ENCODE data around the gene TMIGD1.

TMIGD1 gene

DNA sequence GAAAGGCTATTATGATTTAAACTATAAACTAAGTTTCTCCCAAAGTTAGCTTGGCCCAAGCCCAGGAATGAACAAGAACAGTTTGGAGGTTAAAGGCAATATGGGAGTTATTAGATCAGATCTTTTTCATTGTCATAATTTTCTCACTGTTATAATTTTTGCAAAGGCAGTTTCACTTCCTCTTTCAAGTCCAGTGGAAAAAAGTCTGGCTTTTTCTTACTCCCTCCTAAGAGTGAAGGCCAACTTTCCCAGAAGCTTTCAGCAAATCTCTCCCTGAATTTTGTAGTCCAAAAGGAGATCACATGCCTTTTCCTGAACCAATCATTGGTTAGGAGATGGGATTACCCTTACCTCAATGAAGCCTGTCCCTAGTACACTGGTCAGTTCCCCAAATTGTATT lies 33.0 kb downstream of the TMIGD1 start:
- TF ChIP-seq SPI1 (IDR thresholded peaks at IDR 0.05; ENCODE audit: low read depth, low read length) (peak; percentile 97), POLR2A (IDR thresholded peaks at IDR 0.05; ENCODE audit: low read depth, low read length) (no peak), POU2F2 (IDR thresholded peaks at IDR 0.05; ENCODE audit: low read depth, low read length) (no peak)
- no peak for FAIRE-seq
- no peak for DNase-seq (ENCODE audit: insufficient read length, low spot score)

GRCh38 chr17:30299000-30299399 lies 34.9 kb downstream of the TMIGD1 start:
- no peak for TF ChIP-seq POLR2A (IDR thresholded peaks at IDR 0.05; ENCODE audit: low read depth, low read length)
- TF ChIP-seq TAF1 (IDR thresholded peaks at IDR 0.05; ENCODE audit: low read depth, low read length): no peak
- TF ChIP-seq POU2F2 (IDR thresholded peaks at IDR 0.05; ENCODE audit: low read depth, low read length): no peak
- TF ChIP-seq PAX5 (IDR thresholded peaks at IDR 0.05; ENCODE audit: insufficient read depth, low read length, severe bottlenecking): no peak
- no peak for TF ChIP-seq POLR2AphosphoS5 (IDR thresholded peaks at IDR 0.05; ENCODE audit: low read depth, low read length)
- TF ChIP-seq SPI1 (IDR thresholded peaks at IDR 0.05; ENCODE audit: low read depth, low read length): no peak
- DNase-seq (ENCODE audit: insufficient read length, low spot score): no peak
- FAIRE-seq: no peak

GRCh38 chr17:30297715-30298114 lies 36.1 kb downstream of the TMIGD1 start:
- DNase-seq (ENCODE audit: insufficient read length, low spot score) (no peak), FAIRE-seq (no peak)
- TF ChIP-seq POLR2A (IDR thresholded peaks at IDR 0.05; ENCODE audit: low read depth, low read length) (no peak), SPI1 (IDR thresholded peaks at IDR 0.05; ENCODE audit: low read depth, low read length) (no peak), POLR2AphosphoS5 (IDR thresholded peaks at IDR 0.05; ENCODE audit: low read depth, low read length) (no peak), POU2F2 (IDR thresholded peaks at IDR 0.05; ENCODE audit: low read depth, low read length) (no peak), TAF1 (IDR thresholded peaks at IDR 0.05; ENCODE audit: low read depth, low read length) (no peak), PAX5 (IDR thresholded peaks at IDR 0.05; ENCODE audit: insufficient read depth, low read length, severe bottlenecking) (no peak)

GRCh38 chr17:30296499-30297080 lies 37.3 kb downstream of the TMIGD1 start:
- no peak for TF ChIP-seq TAF1 (IDR thresholded peaks at IDR 0.05; ENCODE audit: low read depth, low read length)
- FAIRE-seq (no peak), DNase-seq (ENCODE audit: insufficient read length, low spot score) (no peak)

DNA sequence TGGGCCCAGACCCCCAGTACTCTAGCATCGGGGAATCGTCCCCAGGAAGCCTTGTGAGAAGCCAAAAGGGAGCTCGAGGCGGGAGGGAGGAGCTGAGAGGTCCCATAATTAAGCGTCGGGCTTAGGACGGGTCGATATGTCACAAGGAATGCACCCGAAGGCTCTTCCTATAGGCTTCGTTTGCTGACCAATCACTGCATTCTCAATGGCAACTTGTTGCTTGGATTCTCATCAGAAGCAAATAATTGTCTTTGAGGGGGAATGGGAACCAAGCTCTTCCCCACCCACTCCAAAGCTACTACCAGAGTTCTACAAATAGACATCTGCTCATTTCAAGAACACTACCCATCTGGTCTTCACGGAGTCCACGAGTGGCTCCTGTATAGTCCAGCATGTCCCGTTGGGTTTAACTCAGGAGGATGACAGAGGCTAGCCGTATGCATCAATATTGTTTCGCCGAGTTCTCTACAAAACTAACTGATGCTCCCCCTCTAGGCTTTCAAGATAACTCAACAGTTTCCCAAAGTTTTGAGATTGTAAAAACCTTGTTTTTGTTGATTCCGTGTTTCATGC lies 41.5 kb downstream of the TMIGD1 start:
- DNase-seq (ENCODE audit: insufficient read length, low spot score): no peak
- peak; percentile 5 for FAIRE-seq
- TF ChIP-seq POLR2AphosphoS5 (IDR thresholded peaks at IDR 0.05; ENCODE audit: low read depth, low read length) (no peak), SPI1 (IDR thresholded peaks at IDR 0.05; ENCODE audit: low read depth, low read length) (no peak), TAF1 (IDR thresholded peaks at IDR 0.05; ENCODE audit: low read depth, low read length) (no peak), PAX5 (IDR thresholded peaks at IDR 0.05; ENCODE audit: insufficient read depth, low read length, severe bottlenecking) (no peak), POLR2A (IDR thresholded peaks at IDR 0.05; ENCODE audit: low read depth, low read length) (no peak), POU2F2 (IDR thresholded peaks at IDR 0.05; ENCODE audit: low read depth, low read length) (no peak)

- TF ChIP-seq TAF1 (IDR thresholded peaks at IDR 0.05; ENCODE audit: low read depth, low read length) (peak; percentile 35; the same call in 1 of the 2 replicates), POU2F2 (IDR thresholded peaks at IDR 0.05; ENCODE audit: low read depth, low read length) (no peak)
- FAIRE-seq (peak; percentile 71), DNase-seq (ENCODE audit: insufficient read length, low spot score) (peak; percentile 91)
These were observed 42.1 kb downstream of the TMIGD1 start, which contains the start of gene BLMH for GRCh38 chr17:30291543-30292285. TSS of gene BLMH (minus strand) at chr17:30291944. CDS start at chr17:30291819, 125 bp downstream.

GRCh38 chr17:30290696-30291542 lies 42.9 kb downstream of the TMIGD1 start:
- FAIRE-seq: peak; percentile 92
- TF ChIP-seq POU2F2 (IDR thresholded peaks at IDR 0.05; ENCODE audit: low read depth, low read length) (no peak), SPI1 (IDR thresholded peaks at IDR 0.05; ENCODE audit: low read depth, low read length) (no peak), PAX5 (IDR thresholded peaks at IDR 0.05; ENCODE audit: insufficient read depth, low read length, severe bottlenecking) (no peak), POLR2AphosphoS5 (IDR thresholded peaks at IDR 0.05; ENCODE audit: low read depth, low read length) (no peak), POLR2A (IDR thresholded peaks at IDR 0.05; ENCODE audit: low read depth, low read length) (no peak), TAF1 (IDR thresholded peaks at IDR 0.05; ENCODE audit: low read depth, low read length) (no peak)
- peak; percentile 27 for DNase-seq (ENCODE audit: insufficient read length, low spot score)

DNA sequence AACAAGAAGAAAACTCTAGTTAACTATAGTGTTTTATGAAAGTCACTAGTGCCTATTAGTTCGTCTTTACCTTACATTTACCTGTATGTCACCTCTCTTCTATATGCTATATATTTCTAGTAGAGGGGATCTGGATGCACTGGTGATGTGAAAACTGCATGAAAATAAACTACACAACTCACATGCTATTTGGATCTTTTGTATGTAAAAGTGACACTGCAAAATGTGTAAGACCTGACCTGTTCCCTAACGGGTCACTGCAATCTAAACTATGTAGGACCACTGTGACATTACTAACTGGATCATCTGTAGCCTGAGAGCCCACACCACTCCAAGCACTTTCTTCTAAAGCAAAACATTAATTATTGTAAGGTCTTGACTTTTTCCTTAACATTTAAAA lies 43.8 kb downstream of the TMIGD1 start:
- FAIRE-seq (no peak), DNase-seq (ENCODE audit: insufficient read length, low spot score) (no peak)
- TF ChIP-seq POU2F2 (IDR thresholded peaks at IDR 0.05; ENCODE audit: low read depth, low read length): no peak
- TF ChIP-seq TAF1 (IDR thresholded peaks at IDR 0.05; ENCODE audit: low read depth, low read length): no peak
- TF ChIP-seq POLR2A (IDR thresholded peaks at IDR 0.05; ENCODE audit: low read depth, low read length): no peak
- TF ChIP-seq POLR2AphosphoS5 (IDR thresholded peaks at IDR 0.05; ENCODE audit: low read depth, low read length): no peak
- no peak for TF ChIP-seq SPI1 (IDR thresholded peaks at IDR 0.05; ENCODE audit: low read depth, low read length)
- no peak for TF ChIP-seq PAX5 (IDR thresholded peaks at IDR 0.05; ENCODE audit: insufficient read depth, low read length, severe bottlenecking)

GRCh38 chr17:30279156-30279555 lies 54.7 kb downstream of the TMIGD1 start:
- no peak for FAIRE-seq
- TF ChIP-seq TAF1 (IDR thresholded peaks at IDR 0.05; ENCODE audit: low read depth, low read length) (no peak), POU2F2 (IDR thresholded peaks at IDR 0.05; ENCODE audit: low read depth, low read length) (no peak), POLR2AphosphoS5 (IDR thresholded peaks at IDR 0.05; ENCODE audit: low read depth, low read length) (no peak), POLR2A (IDR thresholded peaks at IDR 0.05; ENCODE audit: low read depth, low read length) (no peak), PAX5 (IDR thresholded peaks at IDR 0.05; ENCODE audit: insufficient read depth, low read length, severe bottlenecking) (no peak), SPI1 (IDR thresholded peaks at IDR 0.05; ENCODE audit: low read depth, low read length) (no peak)
- no peak for DNase-seq (ENCODE audit: insufficient read length, low spot score)
